Stimulated activated CD4-positive, alpha-beta T cell treated with anti-CD3 and anti-CD28 coated beads, Interleukin-2, amount 100 ng/mL, for 24 hours (primary cell): ENCODE data around the gene FUBP3.
"Not testable (repeated sequence)": the region's sequence is repeated elsewhere in the genome, so short reads cannot be mapped to it uniquely, and the experiment has no call there.

Experiments used
- DNase-seq, 2 donors: peaks; one replicate each; pipeline ENCODE4 v3.0.0-alpha.2; 2020

FUBP3 gene

DNA sequence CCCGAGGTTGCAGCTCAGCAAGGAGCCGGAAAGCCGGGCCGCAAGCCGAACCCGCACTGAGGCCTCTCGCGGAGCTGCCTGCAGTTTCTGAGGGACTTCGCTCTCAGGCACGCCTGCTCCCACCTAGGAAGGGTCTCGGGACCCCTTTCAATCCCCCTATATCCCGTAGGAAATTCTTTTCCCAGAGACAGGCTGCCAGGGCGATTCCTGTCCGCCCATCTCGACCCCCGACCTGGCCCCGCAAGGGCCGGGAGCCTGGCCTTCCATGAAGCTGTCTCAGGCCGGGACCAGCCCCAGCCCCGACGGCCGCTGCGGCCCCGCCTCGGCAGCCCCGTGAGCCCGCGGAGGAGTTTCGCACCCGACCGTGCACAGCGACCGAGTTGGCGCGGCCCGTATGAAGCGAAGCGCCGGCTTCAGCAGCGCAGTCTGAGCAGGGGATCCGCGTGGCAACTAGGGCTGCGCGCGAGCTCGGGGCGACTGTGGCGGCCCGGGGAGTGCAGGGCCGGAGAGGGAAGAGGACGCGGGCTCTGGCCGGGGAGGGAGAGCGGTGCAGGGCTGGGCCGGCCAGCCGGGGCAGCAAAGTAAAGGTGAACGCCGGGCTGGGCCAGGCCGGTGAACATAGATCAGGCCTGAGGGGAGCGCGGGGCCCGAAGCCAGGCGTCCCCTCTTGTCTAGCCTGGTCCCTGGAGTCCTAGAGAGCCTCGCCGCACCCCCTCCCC, 84.0 kb downstream of the FUBP3 start:
- DNase-seq: peak in 1 of 2 donors; percentile 41

- DNase-seq: no peak
These were observed 84.5 kb downstream of the FUBP3 start for GRCh38 chr9:130663977-130664250.

DNA sequence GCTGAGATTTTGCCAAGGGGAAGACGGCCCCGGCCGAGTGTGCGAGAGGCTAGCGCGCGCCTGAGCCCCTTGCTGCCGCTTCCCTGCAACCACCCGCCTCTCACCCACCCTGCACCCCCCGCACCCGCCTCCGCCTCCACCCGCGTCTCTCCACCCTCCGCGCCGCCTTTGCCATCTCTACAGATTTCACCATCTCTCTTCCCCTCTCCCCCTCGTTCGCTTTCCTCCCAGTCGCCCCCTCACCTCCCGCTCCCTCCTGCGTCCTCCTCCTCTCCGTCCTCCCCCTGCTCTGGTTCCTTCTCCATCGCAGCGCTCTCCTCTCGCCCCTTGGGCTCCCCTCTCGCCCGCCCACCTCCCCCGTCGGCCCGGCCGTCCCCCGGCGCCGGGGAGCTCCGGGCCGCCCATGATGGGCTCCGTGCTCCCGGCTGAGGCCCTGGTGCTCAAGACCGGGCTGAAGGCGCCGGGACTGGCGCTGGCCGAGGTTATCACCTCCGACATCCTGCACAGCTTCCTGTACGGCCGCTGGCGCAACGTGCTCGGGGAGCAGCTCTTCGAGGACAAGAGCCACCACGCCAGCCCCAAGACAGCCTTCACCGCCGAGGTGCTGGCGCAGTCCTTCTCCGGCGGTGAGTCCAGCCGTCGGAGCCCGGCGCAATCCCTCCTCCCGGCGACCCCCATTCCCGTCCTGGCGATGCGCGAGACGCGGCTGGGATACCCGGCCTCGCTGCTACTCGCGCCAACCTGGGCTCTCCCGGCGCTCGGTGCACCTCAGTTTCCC, 85.1 kb downstream of the FUBP3 start, which contains the start of gene PRDM12:
Gene PRDM12, plus strand, starts transcription at position 344 of the 778 bp plus-strand sequence. Its CDS starts 60 bp downstream, at position 404.
- no peak for DNase-seq

DNA sequence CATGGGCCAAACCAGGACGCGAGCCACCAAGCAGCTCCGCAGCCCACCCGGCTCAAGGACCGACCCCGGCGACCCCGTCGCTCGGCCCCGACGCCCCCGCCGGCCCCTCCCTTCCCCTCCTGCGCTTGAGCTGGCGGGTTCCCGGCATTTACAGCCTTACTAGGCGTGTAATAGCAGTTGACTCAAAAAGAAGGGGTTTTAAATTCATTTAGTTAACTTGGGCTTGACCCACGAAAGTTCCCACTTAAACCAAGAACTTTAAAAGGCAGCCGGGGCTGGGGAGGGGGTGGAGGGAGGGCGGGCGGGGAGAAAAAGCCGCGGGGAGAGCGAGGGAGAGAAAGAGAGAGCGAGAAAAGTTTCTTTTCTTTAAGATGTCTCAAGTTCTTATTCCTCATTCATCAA, 85.7 kb downstream of the FUBP3 start:
- no peak for DNase-seq

- no peak for DNase-seq
These were observed 86.3 kb downstream of the FUBP3 start for GRCh38 chr9:130665431-130666392.

DNA sequence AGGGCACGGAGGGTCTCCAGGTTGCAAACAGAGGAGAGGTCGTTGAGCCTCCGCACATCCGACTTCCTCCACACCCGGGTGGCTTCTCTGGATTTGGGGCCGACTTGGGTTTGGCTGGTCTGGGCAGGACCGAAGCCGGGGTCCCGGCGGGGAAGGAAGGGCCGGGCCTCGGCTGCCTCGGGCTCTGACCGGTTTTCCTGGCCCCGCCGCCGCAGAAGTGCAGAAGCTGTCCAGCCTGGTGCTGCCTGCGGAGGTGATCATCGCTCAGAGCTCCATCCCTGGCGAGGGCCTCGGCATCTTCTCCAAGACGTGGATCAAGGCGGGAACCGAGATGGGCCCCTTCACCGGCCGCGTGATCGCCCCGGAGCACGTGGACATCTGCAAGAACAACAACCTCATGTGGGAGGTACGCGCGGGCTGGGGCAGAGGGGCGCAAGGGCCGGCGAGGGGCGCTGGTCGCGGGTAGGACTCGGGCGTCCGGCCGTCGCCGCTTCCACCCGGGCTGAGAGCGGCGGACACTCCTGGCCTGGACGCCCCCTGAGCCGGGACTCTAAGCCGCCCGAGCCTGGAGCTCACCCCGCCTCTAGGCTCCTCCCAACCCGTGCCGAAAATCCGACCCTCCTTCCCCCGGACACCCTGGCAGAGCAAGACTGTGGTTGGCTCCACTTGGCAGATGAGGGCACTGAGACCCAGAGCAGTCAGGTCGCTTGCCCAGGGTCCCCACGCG, 87.2 kb downstream of the FUBP3 start:
- no peak for DNase-seq

GRCh38 chr9:130667120-130667435, 87.7 kb downstream of the FUBP3 start:
- no peak for DNase-seq

DNA sequence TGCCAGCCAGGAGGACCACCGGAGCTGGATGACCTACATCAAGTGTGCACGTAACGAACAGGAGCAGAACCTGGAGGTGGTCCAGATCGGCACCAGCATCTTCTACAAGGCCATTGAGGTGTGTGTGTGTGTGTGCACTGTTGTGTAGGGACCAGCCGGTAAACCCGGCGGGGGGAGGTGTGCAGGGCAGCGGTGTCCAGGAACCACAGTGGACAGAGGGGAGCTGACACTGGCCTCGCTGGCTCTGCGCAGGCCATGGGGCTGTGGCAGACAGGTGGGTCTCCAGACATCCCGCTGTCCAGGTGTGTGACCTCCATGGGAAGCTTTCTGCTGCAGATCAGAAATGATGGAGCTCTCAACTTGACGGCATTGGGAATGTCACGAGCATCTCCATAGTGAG, 88.8 kb downstream of the FUBP3 start:
- DNase-seq: no peak

GRCh38 chr9:130668659-130669058, 89.3 kb downstream of the FUBP3 start:
- DNase-seq: no peak

GRCh38 chr9:130669965-130670364, 90.6 kb downstream of the FUBP3 start:
- no peak for DNase-seq

DNA sequence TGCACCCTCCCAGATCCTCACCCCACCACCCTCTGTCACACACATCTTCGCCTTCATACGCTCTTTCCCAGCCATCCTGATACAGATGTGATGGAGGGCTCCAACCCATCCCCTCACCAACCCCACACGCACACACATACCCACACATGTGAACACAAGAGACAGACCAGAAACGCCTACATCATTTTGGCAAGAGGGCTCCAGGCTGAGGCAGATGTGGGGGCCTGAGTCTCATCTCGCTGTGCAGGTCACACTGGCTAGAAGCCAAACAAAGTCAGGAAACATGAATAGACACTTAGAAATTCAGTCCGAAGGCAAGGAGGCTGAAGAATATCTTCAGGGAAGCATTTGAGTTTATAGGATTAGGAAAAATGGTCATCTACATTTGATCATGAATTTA, 91.3 kb downstream of the FUBP3 start:
- DNase-seq: no peak

- DNase-seq: no peak
These were observed 93.1 kb downstream of the FUBP3 start for GRCh38 chr9:130672466-130672865.

DNA sequence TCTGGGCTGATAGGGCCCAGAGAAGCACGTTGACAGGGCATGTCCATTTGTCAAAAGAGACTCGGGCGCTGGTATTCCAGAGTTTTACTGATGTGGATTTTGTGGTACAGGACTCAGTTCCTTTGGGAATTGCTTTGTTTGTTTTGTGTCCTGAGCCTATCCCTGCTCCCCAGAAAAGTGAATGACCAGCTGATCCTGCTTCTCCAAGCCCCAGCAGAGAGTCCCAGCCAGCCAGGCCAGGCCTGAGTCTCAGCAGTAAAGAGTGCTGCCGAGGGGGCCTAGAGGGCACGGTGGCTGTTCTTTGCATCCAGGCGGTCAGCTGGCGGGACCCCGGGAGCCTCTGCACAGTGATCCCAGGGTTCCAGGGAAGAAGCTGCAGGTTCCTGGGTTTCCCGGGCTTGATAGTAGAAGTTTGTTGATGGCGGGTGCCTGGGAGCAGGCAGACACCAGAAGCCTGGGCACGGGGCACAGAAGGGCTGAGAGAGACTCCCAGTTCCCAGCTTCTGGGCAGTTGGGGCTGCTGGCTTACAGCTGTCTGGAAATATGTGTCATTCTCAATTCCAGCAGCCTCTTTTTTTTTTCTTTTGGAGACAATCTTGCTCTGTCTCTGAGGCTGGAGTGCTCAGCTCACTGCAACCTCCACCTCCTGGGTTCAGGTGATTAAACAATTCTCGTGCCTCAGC, 93.7 kb downstream of the FUBP3 start:
- DNase-seq: no peak

GRCh38 chr9:130675396-130675795, 96.0 kb downstream of the FUBP3 start:
- no peak for DNase-seq

GRCh38 chr9:130677252-130677651, 97.9 kb downstream of the FUBP3 start:
- DNase-seq: no peak

DNA sequence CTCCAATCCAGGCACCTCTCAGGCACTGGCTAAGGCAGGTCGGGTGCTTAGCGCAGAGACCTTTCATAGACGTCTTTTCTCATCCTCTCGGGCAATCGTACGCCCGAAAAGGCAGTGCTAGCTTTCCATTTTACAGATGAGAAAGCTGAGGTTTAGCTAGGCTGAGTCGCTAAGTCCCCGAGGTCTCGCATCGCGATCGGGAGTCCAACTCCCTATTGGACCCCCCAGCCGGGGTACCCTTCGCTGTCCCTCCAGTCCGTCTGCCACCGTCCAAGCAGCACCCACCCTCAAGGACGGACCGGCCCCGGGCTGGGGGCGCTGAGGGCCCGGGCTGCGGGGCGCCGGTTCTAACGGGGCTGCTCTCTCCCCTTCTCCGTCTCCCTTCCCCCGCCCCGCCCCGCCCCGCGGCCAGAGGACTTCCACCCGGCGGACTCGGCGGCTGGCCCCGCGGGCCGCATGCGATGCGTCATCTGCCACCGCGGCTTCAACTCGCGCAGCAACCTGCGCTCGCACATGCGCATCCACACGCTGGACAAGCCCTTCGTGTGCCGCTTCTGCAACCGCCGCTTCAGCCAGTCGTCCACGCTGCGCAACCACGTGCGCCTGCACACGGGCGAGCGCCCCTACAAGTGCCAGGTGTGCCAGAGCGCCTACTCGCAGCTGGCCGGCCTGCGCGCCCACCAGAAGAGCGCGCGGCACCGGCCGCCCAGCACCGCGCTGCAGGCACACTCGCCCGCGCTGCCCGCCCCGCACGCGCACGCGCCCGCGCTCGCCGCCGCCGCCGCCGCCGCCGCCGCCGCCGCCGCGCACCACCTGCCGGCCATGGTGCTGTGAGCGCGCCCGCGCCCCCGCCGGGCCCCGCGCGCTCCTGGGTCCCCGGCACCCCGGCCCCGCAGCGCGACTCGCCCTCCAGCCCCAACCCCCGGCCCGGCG, 101.7 kb downstream of the FUBP3 start:
- peak; percentile 68 to 79 for DNase-seq

DNA sequence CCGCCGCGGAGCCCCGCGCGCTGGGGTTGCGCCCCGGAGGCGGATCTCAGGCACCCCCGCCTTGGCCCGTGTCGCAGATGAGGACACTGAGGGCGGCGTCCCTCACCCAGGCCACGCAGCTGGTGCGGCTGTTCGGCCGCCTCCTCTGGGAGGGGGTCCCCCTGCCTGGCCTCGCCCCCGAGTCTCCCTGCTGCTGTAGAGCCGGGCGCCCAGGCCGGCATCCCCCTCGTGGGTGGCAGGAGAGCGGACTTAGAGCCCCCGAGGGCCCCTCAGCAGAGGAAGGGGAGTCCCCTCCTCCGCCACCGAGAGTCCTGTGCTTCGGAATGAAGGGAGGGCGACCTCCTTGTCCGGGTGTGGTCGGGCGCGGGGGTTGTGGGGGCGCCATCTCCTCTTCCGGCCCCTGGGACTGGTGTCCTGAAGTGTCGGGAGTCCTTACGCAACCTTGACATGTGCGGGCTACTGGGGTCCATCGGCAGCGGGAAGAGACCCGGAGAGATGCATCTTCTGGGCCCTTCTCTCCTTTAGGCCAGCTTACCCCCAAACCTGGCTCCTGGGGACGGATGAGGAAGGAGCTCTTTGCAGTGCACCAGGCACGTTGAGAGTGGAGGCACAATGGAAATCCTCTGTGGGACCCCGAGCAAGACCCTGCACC, 102.5 kb downstream of the FUBP3 start:
- peak in 1 of 2 donors; percentile 32 for DNase-seq

DNA sequence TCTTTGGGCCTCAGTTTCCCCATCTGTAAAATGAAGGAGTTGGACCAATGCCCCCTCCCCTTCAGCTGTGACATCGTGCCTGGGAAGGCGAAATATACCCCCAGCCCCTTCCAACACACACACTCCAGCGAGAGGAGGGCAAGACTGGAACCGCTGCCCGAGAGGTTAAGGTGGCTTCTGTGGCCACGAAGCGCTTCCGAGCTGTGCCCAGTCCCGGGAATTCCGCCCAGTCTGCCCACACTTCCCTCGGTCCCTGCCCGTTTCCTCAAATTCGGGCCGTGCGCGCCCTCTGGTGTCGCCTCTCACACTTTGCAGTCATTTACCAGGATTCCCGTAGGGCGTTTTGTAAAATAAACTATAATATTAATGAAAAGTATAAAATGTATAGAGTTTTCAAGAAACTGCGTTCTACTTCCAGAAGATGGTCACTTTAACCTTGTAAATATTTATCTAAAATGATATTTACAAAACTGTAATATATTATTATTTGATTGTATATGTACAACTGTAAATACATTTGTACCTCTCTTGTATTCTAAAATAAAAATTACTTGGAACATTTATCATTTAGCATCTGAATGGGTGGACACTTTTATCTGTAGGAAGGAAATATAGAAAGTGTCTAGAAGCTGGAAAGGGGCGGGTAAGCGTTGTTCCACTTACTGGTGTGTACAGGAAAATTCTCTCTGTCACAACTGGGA, 103.2 kb downstream of the FUBP3 start:
- DNase-seq: peak; percentile 69 to 74

DNA sequence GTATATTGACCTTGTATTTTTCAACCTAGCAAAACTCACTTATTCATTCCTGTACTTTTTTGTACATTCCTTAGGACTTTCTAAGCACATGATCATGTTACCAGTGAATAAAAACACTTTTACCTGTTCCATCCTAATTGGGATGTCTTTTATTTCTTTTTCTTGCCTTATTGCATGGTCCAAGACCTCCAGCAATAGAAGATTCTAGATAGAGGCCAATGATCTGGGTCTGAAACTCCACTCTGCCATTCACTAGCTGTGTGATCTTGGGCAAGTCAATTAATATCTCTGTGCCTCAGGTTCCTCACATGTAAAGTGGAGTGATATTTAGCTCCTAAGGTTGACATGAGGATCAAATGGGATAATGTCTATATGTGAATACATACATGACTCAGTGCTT, 105.7 kb downstream of the FUBP3 start:
- no peak for DNase-seq

- not testable (repeated sequence) for DNase-seq
These were observed 106.6 kb downstream of the FUBP3 start for GRCh38 chr9:130685945-130686344.
